ENCODE data around the gene FHOD1.

FHOD1 gene

GRCh38 chr16:67188798-67189197 lies 58.5 kb downstream of the FHOD1 start:
- DNase-seq, result no peak

- no peak for DNase-seq
Observed at GRCh38 chr16:67188323-67188722, 59.0 kb downstream of the FHOD1 start.

- no peak for DNase-seq
Observed at GRCh38 chr16:67187175-67187890, 59.9 kb downstream of the FHOD1 start.

GRCh38 chr16:67186550-67186950 lies 60.7 kb downstream of the FHOD1 start:
- no peak for DNase-seq

GRCh38 chr16:67185651-67186134 lies 61.6 kb downstream of the FHOD1 start:
- DNase-seq, result no peak

GRCh38 chr16:67184995-67185650 lies 62.2 kb downstream of the FHOD1 start:
- peak; percentile 66 for DNase-seq

GRCh38 chr16:67184453-67184994 lies 62.8 kb downstream of the FHOD1 start:
- no peak for DNase-seq

- DNase-seq, result peak; percentile 86
Observed at GRCh38 chr16:67183627-67184452, 63.4 kb downstream of the FHOD1 start, which contains the start of gene MATCAP1. TSS of gene MATCAP1 (minus strand) at chr16:67183963. CDS start at chr16:67180610, 3,353 bp downstream.

GRCh38 chr16:67183284-67183626 lies 64.0 kb downstream of the FHOD1 start:
- no peak for DNase-seq

- DNase-seq, result no peak
Observed at GRCh38 chr16:67182288-67182687, 65.0 kb downstream of the FHOD1 start.

- DNase-seq, result no peak
Observed at GRCh38 chr16:67181346-67181745, 65.9 kb downstream of the FHOD1 start.

GRCh38 chr16:67180166-67180565 lies 67.1 kb downstream of the FHOD1 start:
- no peak for DNase-seq

- DNase-seq, result no peak
Observed at GRCh38 chr16:67179421-67180080, 67.7 kb downstream of the FHOD1 start.
